H9 (cell line): ENCODE measurements around the gene BYSL. TPM values are rescaled to one million over a fixed set of nuclear protein-coding genes. Genes with fewer than 3 reads are reported as not detected.
A peak's percentile ranks its signal among the peaks of the same experiment; 100 is the strongest.

Source experiments
- DNase-seq: peaks from one replicate; pipeline ENCODE4 v3.0.0-alpha.2; 2017
- H2AFZ ChIP-seq: one replicate; pipeline ENCODE4 v1.6.1; 2013; ENCODE audit warnings: mild to moderate bottlenecking, low read length, control low read depth, moderate library complexity
- H2AK5ac ChIP-seq: 2 replicates; pipeline ENCODE4 v1.6.1; 2013; ENCODE audit warnings: low read length, control low read depth, mixed read lengths; ENCODE audit not compliant: insufficient read length
- H2BK120ac ChIP-seq: one replicate; pipeline ENCODE4 v1.6.1; 2013; ENCODE audit warnings: low read depth, mild to moderate bottlenecking, low read length, control low read depth, inconsistent platforms; ENCODE audit not compliant: poor library complexity, severe bottlenecking
- H2BK12ac ChIP-seq: 2 replicates; pipeline ENCODE4 v1.6.1; 2013; ENCODE audit warnings: low read length, control low read depth, mixed read lengths, low read depth; ENCODE audit not compliant: insufficient read length
- H2BK15ac ChIP-seq: 2 replicates; pipeline ENCODE4 v1.6.1; 2013; ENCODE audit warnings: low read depth, low read length, control low read depth
- H2BK20ac ChIP-seq: one replicate; pipeline ENCODE4 v1.6.1; 2013; ENCODE audit warnings: low read depth, mild to moderate bottlenecking, low read length, control low read depth, inconsistent platforms; ENCODE audit not compliant: poor library complexity, severe bottlenecking
- H2BK5ac ChIP-seq: 2 replicates; pipeline ENCODE4 v1.6.1; 2013; ENCODE audit warnings: low read length, control low read depth, mixed read lengths; ENCODE audit not compliant: insufficient read length
- H3K14ac ChIP-seq: 2 replicates; pipeline ENCODE4 v1.6.1; 2013; ENCODE audit warnings: low read length, control low read depth; ENCODE audit not compliant: insufficient read depth
- H3K18ac ChIP-seq: 2 replicates; pipeline ENCODE4 v1.6.1; 2013; ENCODE audit warnings: low read depth, mild to moderate bottlenecking, mixed read lengths, low read length, control low read depth; ENCODE audit not compliant: insufficient read length
- H3K23ac ChIP-seq: 2 replicates; pipeline ENCODE4 v1.6.1; 2013; ENCODE audit warnings: low read length, control low read depth, mixed read lengths, low read depth; ENCODE audit not compliant: insufficient read length
- H3K23me2 ChIP-seq: 2 replicates; pipeline ENCODE4 v1.6.1; 2013; ENCODE audit warnings: low read depth, mild to moderate bottlenecking, mixed read lengths, low read length, control low read depth; ENCODE audit not compliant: insufficient read length, poor library complexity, severe bottlenecking
- H3K27ac ChIP-seq: 2 replicates; pipeline ENCODE4 v1.5.1; 2013; ENCODE audit warnings: low read length, control low read depth, mixed read lengths, low read depth; ENCODE audit not compliant: insufficient read length
- H3K27me3 ChIP-seq: 2 replicates; pipeline ENCODE4 v1.6.1; 2013; ENCODE audit warnings: low read length, control low read depth, inconsistent platforms; ENCODE audit not compliant: insufficient read depth
- H3K4ac ChIP-seq: 2 replicates; pipeline ENCODE4 v1.6.1; 2013; ENCODE audit warnings: low read depth, mild to moderate bottlenecking, control low read depth, inconsistent platforms, low read length, moderate library complexity
- H3K4me1 ChIP-seq: 2 replicates; pipeline ENCODE4 v1.6.1; 2013; ENCODE audit warnings: low read length, control low read depth, inconsistent platforms; ENCODE audit not compliant: insufficient read depth
- H3K4me2 ChIP-seq: 2 replicates; pipeline ENCODE4 v1.6.1; 2013; ENCODE audit warnings: low read length, control low read depth, mixed read lengths; ENCODE audit not compliant: insufficient read length, insufficient read depth
- H3K56ac ChIP-seq: 2 replicates; pipeline ENCODE4 v1.6.1; 2013; ENCODE audit warnings: low read depth, mild to moderate bottlenecking, mixed read lengths, low read length, control low read depth; ENCODE audit not compliant: insufficient read length
- H3K79me1 ChIP-seq: 2 replicates; pipeline ENCODE4 v1.6.1; 2013; ENCODE audit warnings: low read depth, mild to moderate bottlenecking, moderate library complexity, low read length, control low read depth, inconsistent platforms; ENCODE audit not compliant: insufficient read depth, poor library complexity, severe bottlenecking
- H3K79me2 ChIP-seq: 2 replicates; pipeline ENCODE4 v1.6.1; 2013; ENCODE audit warnings: low read length, control low read depth, inconsistent platforms; ENCODE audit not compliant: insufficient read depth
- H3K9ac ChIP-seq: 2 replicates; pipeline ENCODE4 v1.6.1; 2013; ENCODE audit warnings: low read length, control low read depth, mixed read lengths; ENCODE audit not compliant: insufficient read length; ENCODE audit errors: extremely low read depth
- H3K9me3 ChIP-seq: one replicate; pipeline ENCODE4 v1.6.1; 2013; ENCODE audit warnings: low read depth, low read length, inconsistent platforms; ENCODE audit not compliant: control insufficient read depth
- H3T11ph ChIP-seq: one replicate; pipeline ENCODE4 v1.6.1; 2013; ENCODE audit warnings: mild to moderate bottlenecking, low read length, control low read depth, inconsistent platforms
- H4K20me1 ChIP-seq: one replicate; pipeline ENCODE4 v1.6.1; 2013; ENCODE audit not compliant: control insufficient read depth, insufficient read length, insufficient read depth
- H4K5ac ChIP-seq: 2 replicates; pipeline ENCODE4 v1.6.1; 2013; ENCODE audit warnings: low read depth, mild to moderate bottlenecking, mixed read lengths, low read length, control low read depth; ENCODE audit not compliant: insufficient read length
- H4K8ac ChIP-seq: replicated peaks from 2 replicates; pipeline ENCODE4 v1.6.1; 2013; ENCODE audit warnings: low read length, control low read depth, mixed read lengths, low read depth; ENCODE audit not compliant: insufficient read length
- H4K91ac ChIP-seq: 2 replicates; pipeline ENCODE4 v1.6.1; 2013; ENCODE audit warnings: low read depth, mild to moderate bottlenecking, moderate library complexity, mixed read lengths, low read length, control low read depth; ENCODE audit not compliant: insufficient read length
- H3K27ac Mint-ChIP-seq, 3 experiments: 2 replicates in 2 of 3; 3 replicates in 1 of 3; pipeline ENCODE4 v1.8.0; 2020 to 2021; ENCODE audit warnings: mixed read lengths in 3 of 3, mild to moderate bottlenecking in 1 of 3, moderate library complexity in 1 of 3
- H3K27me3 Mint-ChIP-seq: 2 replicates; pipeline ENCODE4 v1.8.0; 2021; ENCODE audit warnings: low read depth, mild to moderate bottlenecking, moderate library complexity, mixed read lengths
- H3K36me3 Mint-ChIP-seq, 3 experiments: 2 replicates in 2 of 3; 3 replicates in 1 of 3; pipeline ENCODE4 v1.8.0; 2020 to 2021; ENCODE audit warnings: low read depth in 3 of 3, mixed read lengths in 3 of 3; ENCODE audit not compliant: insufficient read depth in 1 of 3
- H3K4me1 Mint-ChIP-seq, 2 experiments: 2 replicates each; pipeline ENCODE4 v1.8.0; 2020; ENCODE audit warnings: mixed read lengths in 2 of 2
- H3K4me3 Mint-ChIP-seq, 2 experiments: 2 replicates in 1 of 2; 3 replicates in 1 of 2; pipeline ENCODE4 v1.8.0; 2020 to 2021; ENCODE audit warnings: mild to moderate bottlenecking in 2 of 2, mixed read lengths in 2 of 2, moderate library complexity in 1 of 2
- H3K9me3 Mint-ChIP-seq, 2 experiments: 2 replicates in 1 of 2; 3 replicates in 1 of 2; pipeline ENCODE4 v1.8.0; 2020; ENCODE audit warnings: mild to moderate bottlenecking in 2 of 2, mixed read lengths in 2 of 2, moderate library complexity in 1 of 2
- WGBS: extraction: QIAGEN DNeasy Blood & Tissue Kit; methylation state at CpG from one replicate; pipeline ENCODE4 v1.1.7; 2013; ENCODE audit warnings: missing lambda C conversion rate, low lambda C conversion rate, mixed read lengths; ENCODE audit not compliant: insufficient read length; ENCODE audit errors: extremely low coverage; 5-methylcytosine and 5-hydroxymethylcytosine counted together
- total RNA-seq: library from RNA; stranded (reverse); gene quantifications from 2 replicates; pipeline ENCODE4 v1.2.1, GENCODE V29; 2021
- TF ChIP-seq, protein P1 (sequence below): fragments of 200-600 bp; sonication (generic); conservative IDR thresholded peaks from 3 replicates; pipeline ENCODE4 v1.8.0; 2021; ENCODE audit warnings: antibody characterized with exemption, mild to moderate bottlenecking

The BYSL gene
- total RNA-seq, 1 experiment from 2014 or later: 71.1 TPM

DNA sequence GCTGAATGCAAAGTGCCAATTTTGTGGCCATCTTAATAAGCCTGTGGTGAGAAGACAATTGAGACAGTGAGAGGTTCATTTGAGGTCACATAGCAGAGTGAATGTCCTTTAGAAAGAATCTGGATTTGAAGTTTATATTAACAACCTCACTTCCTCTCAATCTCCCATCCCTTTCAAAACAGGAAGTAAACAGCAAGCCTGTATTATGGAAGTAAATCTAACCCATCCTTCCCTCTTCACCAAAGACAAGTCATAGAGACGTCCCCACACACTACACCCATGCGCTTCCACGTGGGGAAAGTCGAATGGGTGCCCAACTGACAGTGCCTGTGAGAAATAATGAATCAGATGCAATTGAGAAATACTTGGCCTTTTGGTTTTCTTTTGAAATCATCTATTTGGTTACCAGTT is 49.1 kb downstream of the BYSL start:
- H2AK5ac ChIP-seq: no peak overlapping the region
- TF ChIP-seq, protein P1, sequence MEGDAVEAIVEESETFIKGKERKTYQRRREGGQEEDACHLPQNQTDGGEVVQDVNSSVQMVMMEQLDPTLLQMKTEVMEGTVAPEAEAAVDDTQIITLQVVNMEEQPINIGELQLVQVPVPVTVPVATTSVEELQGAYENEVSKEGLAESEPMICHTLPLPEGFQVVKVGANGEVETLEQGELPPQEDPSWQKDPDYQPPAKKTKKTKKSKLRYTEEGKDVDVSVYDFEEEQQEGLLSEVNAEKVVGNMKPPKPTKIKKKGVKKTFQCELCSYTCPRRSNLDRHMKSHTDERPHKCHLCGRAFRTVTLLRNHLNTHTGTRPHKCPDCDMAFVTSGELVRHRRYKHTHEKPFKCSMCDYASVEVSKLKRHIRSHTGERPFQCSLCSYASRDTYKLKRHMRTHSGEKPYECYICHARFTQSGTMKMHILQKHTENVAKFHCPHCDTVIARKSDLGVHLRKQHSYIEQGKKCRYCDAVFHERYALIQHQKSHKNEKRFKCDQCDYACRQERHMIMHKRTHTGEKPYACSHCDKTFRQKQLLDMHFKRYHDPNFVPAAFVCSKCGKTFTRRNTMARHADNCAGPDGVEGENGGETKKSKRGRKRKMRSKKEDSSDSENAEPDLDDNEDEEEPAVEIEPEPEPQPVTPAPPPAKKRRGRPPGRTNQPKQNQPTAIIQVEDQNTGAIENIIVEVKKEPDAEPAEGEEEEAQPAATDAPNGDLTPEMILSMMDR: no peak
- whole genome bisulfite sequencing: no CpG with 5 or more reads among the region's 4 CpGs

More for the DNA sequence above, 49.1 kb downstream of the BYSL start:
- Histone ChIP-seq H2BK12ac (no peak overlapping the region), H3K27ac (no peak overlapping the region), H4K20me1 (no peaks in the 10 kb centered on the region), H2BK120ac (no peak overlapping the region), H3K56ac (no peak overlapping the region), H4K5ac (no peak overlapping the region), H2BK20ac (no peak overlapping the region), H3K23me2 (peaks cover under 1% of the 10 kb centered on the region), H2BK5ac (no peak overlapping the region), H3K9ac (no peak overlapping the region), H3K4me2 (no peak overlapping the region), H3K23ac (no peak overlapping the region), H3K4ac (no peak overlapping the region), H3K4me1 (peaks cover 11% of the 10 kb centered on the region; the same call in 1 of the 2 replicates), H3K27me3 (no peaks in the 10 kb centered on the region), H3T11ph (no peak overlapping the region), H3K18ac (no peak overlapping the region), H3K9me3 (no peaks in the 10 kb centered on the region), H3K79me1 (no peaks in the 10 kb centered on the region), H3K14ac (no peak overlapping the region), H4K91ac (no peak overlapping the region), H2BK15ac (no peak overlapping the region), H3K79me2 (no peaks in the 10 kb centered on the region), H4K8ac (no peak overlapping the region), H2AFZ (no peak overlapping the region)
- H3K36me3 Mint-ChIP-seq: no peaks in the 10 kb centered on the region
- no peak overlapping the region for H3K4me3 Mint-ChIP-seq
- H3K27ac Mint-ChIP-seq: 0 out of 7 replicates have a peak overlapping the region, but pooled peaks of 1 of the 3 experiments have one; percentile 10
- DNase-seq: no peak
- no peaks in the 10 kb centered on the region for H3K27me3 Mint-ChIP-seq
- peaks cover 23 to 28% of the 10 kb centered on the region in 2 experiments for H3K4me1 Mint-ChIP-seq
- no peaks in the 10 kb centered on the region for H3K9me3 Mint-ChIP-seq
